Loucy (cell line): ENCODE measurements around the gene KCNJ12.

ENCODE experiments used
- EZH2phosphoT487 ChIP-seq: fragments of 200-600 bp; IDR thresholded peaks from 2 replicates; pipeline ENCODE4 v1.6.1; 2018; ENCODE audit warnings: antibody characterized with exemption, mild to moderate bottlenecking, moderate library complexity, borderline replicate concordance
- TF ChIP-seq, protein P1 (sequence below): fragments of 200-600 bp; sonication (generic); conservative IDR thresholded peaks from 2 replicates; pipeline ENCODE4 v1.5.1; 2014; ENCODE audit warnings: mild to moderate bottlenecking, antibody characterized with exemption, low read length

DNA sequence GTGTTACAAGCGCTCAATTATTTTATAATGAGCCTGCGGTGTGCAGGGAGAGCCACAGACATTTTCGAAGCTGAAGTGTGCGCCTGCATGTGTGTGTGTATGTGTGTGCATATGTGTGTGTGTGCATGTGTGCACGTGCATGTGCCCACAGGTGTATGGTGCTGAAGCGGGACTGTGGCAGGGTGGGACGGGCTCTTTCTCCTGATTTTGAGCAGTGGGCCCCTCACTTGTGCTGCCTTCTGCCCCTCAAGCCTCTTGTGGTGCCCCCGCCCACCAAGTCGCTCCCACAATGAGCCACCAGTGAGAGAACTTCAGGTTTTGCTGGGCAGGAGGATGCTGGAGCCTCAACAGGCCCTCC is 16.7 kb upstream of the KCNJ12 start:
- TF ChIP-seq, protein P1, sequence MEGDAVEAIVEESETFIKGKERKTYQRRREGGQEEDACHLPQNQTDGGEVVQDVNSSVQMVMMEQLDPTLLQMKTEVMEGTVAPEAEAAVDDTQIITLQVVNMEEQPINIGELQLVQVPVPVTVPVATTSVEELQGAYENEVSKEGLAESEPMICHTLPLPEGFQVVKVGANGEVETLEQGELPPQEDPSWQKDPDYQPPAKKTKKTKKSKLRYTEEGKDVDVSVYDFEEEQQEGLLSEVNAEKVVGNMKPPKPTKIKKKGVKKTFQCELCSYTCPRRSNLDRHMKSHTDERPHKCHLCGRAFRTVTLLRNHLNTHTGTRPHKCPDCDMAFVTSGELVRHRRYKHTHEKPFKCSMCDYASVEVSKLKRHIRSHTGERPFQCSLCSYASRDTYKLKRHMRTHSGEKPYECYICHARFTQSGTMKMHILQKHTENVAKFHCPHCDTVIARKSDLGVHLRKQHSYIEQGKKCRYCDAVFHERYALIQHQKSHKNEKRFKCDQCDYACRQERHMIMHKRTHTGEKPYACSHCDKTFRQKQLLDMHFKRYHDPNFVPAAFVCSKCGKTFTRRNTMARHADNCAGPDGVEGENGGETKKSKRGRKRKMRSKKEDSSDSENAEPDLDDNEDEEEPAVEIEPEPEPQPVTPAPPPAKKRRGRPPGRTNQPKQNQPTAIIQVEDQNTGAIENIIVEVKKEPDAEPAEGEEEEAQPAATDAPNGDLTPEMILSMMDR = no peak
- TF ChIP-seq EZH2phosphoT487 = no peak
